Measurements from ENCODE around the gene CCDC141.

GRCh38 chr2:178810422-178810821 lies 239.5 kb downstream of the CCDC141 start:
- TF ChIP-seq CTCF (IDR thresholded peaks at IDR 0.05) (no peak), POLR2A (IDR thresholded peaks at IDR 0.05) (no peak)

Data from testis (tissue), 2 donors.